Nephron progenitor cell (in vitro differentiated cells): Measurements from ENCODE around the gene ATP5MC3.

Source experiments
- DNase-seq: peaks from one replicate; pipeline ENCODE4 v3.0.0; 2021
- H3K27ac Mint-ChIP-seq: 2 replicates; pipeline ENCODE4 v1.8.0; 2021; ENCODE audit warnings: mild to moderate bottlenecking, moderate library complexity, mixed read lengths
- H3K27me3 Mint-ChIP-seq: 2 replicates; pipeline ENCODE4 v1.8.0; 2021; ENCODE audit warnings: mild to moderate bottlenecking, low read depth, mixed read lengths; ENCODE audit not compliant: poor library complexity
- H3K36me3 Mint-ChIP-seq: 2 replicates; pipeline ENCODE4 v1.8.0; 2021; ENCODE audit warnings: low read depth, mixed read lengths
- H3K4me1 Mint-ChIP-seq: 2 replicates; pipeline ENCODE4 v1.8.0; 2021; ENCODE audit warnings: mixed read lengths
- H3K4me3 Mint-ChIP-seq: 2 replicates; pipeline ENCODE4 v1.8.0; 2021; ENCODE audit warnings: mild to moderate bottlenecking, moderate library complexity, mixed read lengths
- H3K9me3 Mint-ChIP-seq: 2 replicates; pipeline ENCODE4 v1.8.0; 2021; ENCODE audit warnings: mild to moderate bottlenecking, moderate library complexity, mixed read lengths
- CTCF ChIP-seq: fragments of 200-600 bp; sonication (generic); IDR thresholded peaks from 2 replicates; pipeline ENCODE4 v1.5.0; 2021; ENCODE audit warnings: antibody characterized with exemption

The ATP5MC3 gene

GRCh38 chr2:175167076-175167791 is 14.3 kb downstream of the ATP5MC3 start:
- H3K36me3 Mint-ChIP-seq: peaks cover 35% of the 10 kb centered on the region
- H3K27me3 Mint-ChIP-seq: no peaks in the 10 kb centered on the region
- peak; percentile 58 for DNase-seq
- H3K9me3 Mint-ChIP-seq: peaks cover 12% of the 10 kb centered on the region
- no peak for TF ChIP-seq CTCF
- peaks cover 32% of the 10 kb centered on the region for H3K4me1 Mint-ChIP-seq
- H3K4me3 Mint-ChIP-seq: peak overlapping the region; percentile 97
- peak overlapping the region; percentile 100 for H3K27ac Mint-ChIP-seq

GRCh38 chr2:175166216-175166824 is 15.2 kb downstream of the ATP5MC3 start:
- no peak for DNase-seq
- no peak for TF ChIP-seq CTCF
- peaks cover 40% of the 10 kb centered on the region for H3K36me3 Mint-ChIP-seq
- peak overlapping the region; percentile 97 for H3K4me3 Mint-ChIP-seq
- peak overlapping the region; percentile 71 for H3K27ac Mint-ChIP-seq
- peaks cover 32% of the 10 kb centered on the region for H3K4me1 Mint-ChIP-seq
- no peaks in the 10 kb centered on the region for H3K27me3 Mint-ChIP-seq
- H3K9me3 Mint-ChIP-seq: peaks cover 12% of the 10 kb centered on the region

- peaks cover 51% of the 10 kb centered on the region for H3K36me3 Mint-ChIP-seq
- H3K4me1 Mint-ChIP-seq: peaks cover 21% of the 10 kb centered on the region
- H3K27ac Mint-ChIP-seq: no peak overlapping the region
- peaks cover 12% of the 10 kb centered on the region for H3K9me3 Mint-ChIP-seq
- DNase-seq: no peak
- no peak overlapping the region for H3K4me3 Mint-ChIP-seq
- TF ChIP-seq CTCF: no peak
- no peaks in the 10 kb centered on the region for H3K27me3 Mint-ChIP-seq
Observed at GRCh38 chr2:175164235-175164634, 17.3 kb downstream of the ATP5MC3 start.

GRCh38 chr2:175158894-175159293 is 22.6 kb downstream of the ATP5MC3 start:
- peaks cover 63% of the 10 kb centered on the region for H3K36me3 Mint-ChIP-seq
- no peaks in the 10 kb centered on the region for H3K4me1 Mint-ChIP-seq
- no peaks in the 10 kb centered on the region for H3K27me3 Mint-ChIP-seq
- no peak overlapping the region for H3K4me3 Mint-ChIP-seq
- H3K27ac Mint-ChIP-seq: no peak overlapping the region
- no peak for TF ChIP-seq CTCF
- DNase-seq: no peak
- H3K9me3 Mint-ChIP-seq: peaks cover 14% of the 10 kb centered on the region

DNA sequence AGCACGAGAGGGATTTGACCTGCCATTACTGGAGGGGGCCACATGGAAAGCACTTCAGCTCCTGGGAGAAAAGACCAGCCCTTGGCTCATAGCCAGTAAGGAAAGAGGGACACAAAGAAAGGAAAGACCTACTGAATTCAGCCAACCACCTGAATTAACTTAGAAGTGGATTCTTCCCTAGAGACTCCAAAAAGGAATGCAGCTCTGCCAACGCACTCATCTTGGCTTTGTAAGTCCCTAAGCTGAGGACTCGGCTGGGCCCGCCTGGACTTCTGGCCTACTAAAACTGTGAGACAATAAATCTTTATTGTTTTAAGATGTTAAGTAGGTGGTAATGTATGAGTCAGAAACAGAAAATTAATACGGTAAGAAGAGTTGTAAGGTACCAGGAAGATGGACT is 25.0 kb downstream of the ATP5MC3 start:
- Mint-ChIP-seq H3K9me3 (peaks cover 10% of the 10 kb centered on the region), H3K36me3 (peaks cover 45% of the 10 kb centered on the region), H3K4me1 (no peaks in the 10 kb centered on the region), H3K4me3 (no peak overlapping the region), H3K27ac (no peak overlapping the region), H3K27me3 (no peaks in the 10 kb centered on the region)
- no peak for DNase-seq
- TF ChIP-seq CTCF: no peak

DNA sequence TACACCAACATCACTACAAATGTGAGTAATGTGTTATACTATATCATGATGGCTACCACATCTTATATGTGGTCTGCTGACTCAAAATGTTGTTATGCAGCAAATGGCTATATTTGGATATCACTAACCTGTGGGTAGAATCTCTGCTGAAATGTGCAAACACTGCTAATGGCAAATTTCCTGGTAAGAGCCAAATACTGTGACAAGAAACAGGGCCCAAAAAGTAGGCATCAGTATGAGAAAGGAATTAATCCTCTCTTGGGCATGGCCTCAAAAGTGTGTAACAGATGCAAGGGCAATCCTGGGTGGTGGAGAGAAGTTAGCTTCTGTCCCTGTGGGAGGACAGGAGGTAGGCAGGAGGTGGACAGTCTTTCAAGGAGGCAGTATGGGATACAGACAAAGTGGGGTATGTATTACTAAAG is 26.8 kb downstream of the ATP5MC3 start:
- H3K4me3 Mint-ChIP-seq: no peak overlapping the region
- no peaks in the 10 kb centered on the region for H3K4me1 Mint-ChIP-seq
- no peak overlapping the region for H3K27ac Mint-ChIP-seq
- no peaks in the 10 kb centered on the region for H3K27me3 Mint-ChIP-seq
- H3K9me3 Mint-ChIP-seq: peaks cover 10% of the 10 kb centered on the region
- DNase-seq: no peak
- H3K36me3 Mint-ChIP-seq: peaks cover 53% of the 10 kb centered on the region
- TF ChIP-seq CTCF: no peak
